Progenitor cell of endocrine pancreas (in vitro differentiated cells): Measurements from ENCODE around the gene TFE3. TPM values are rescaled to one million over a fixed set of nuclear protein-coding genes. Genes with fewer than 3 reads are reported as not detected.

Experiments
- DNase-seq: peaks from one replicate; pipeline ENCODE4 v3.0.0; 2021; ENCODE audit warnings: low spot score; ENCODE audit not compliant: unreplicated experiment
- H3K27ac Mint-ChIP-seq: 2 replicates; pipeline ENCODE4 v1.8.0; 2021; ENCODE audit warnings: mild to moderate bottlenecking, moderate library complexity, mixed read lengths
- H3K27me3 Mint-ChIP-seq: 2 replicates; pipeline ENCODE4 v1.8.0; 2021; ENCODE audit warnings: mixed read lengths
- H3K36me3 Mint-ChIP-seq: 2 replicates; pipeline ENCODE4 v1.8.0; 2022; ENCODE audit warnings: mixed read lengths; ENCODE audit not compliant: insufficient read depth
- H3K4me1 Mint-ChIP-seq: 2 replicates; pipeline ENCODE4 v1.8.0; 2021; ENCODE audit warnings: low read depth, mixed read lengths
- H3K4me3 Mint-ChIP-seq: 2 replicates; pipeline ENCODE4 v1.8.0; 2021; ENCODE audit warnings: low read depth, mild to moderate bottlenecking, moderate library complexity, mixed read lengths
- H3K9me3 Mint-ChIP-seq: 2 replicates; pipeline ENCODE4 v1.8.0; 2021; ENCODE audit warnings: low read depth, mixed read lengths
- CTCF ChIP-seq: fragments of 200-600 bp; sonication (generic); IDR thresholded peaks from one replicate; pipeline ENCODE4 v1.5.0; 2021; ENCODE audit warnings: antibody characterized with exemption, mild to moderate bottlenecking; ENCODE audit not compliant: unreplicated experiment
- total RNA-seq: library from RNA; stranded (reverse); gene quantifications from 2 replicates; pipeline ENCODE4 v1.2.1, GENCODE V29; 2021

The TFE3 gene
- total RNA-seq, 1 donor from 2014 or later = 39.7 TPM

- Mint-ChIP-seq H3K27me3 (no peaks in the 10 kb centered on the region), H3K4me1 (peaks cover 18% of the 10 kb centered on the region), H3K9me3 (peaks cover 5% of the 10 kb centered on the region), H3K36me3 (no peaks in the 10 kb centered on the region), H3K4me3 (peak overlapping the region; percentile 87), H3K27ac (peak overlapping the region; percentile 42)
- no peak for DNase-seq
- TF ChIP-seq CTCF = no peak
Measured at GRCh38 chrX:49043987-49044281, 777 bp upstream of the TFE3 start.

- peaks cover 11% of the 10 kb centered on the region for H3K9me3 Mint-ChIP-seq
- peak overlapping the region; percentile 97 for H3K27ac Mint-ChIP-seq
- H3K36me3 Mint-ChIP-seq = peaks cover 8% of the 10 kb centered on the region
- no peaks in the 10 kb centered on the region for H3K27me3 Mint-ChIP-seq
- no peak for DNase-seq
- peak overlapping the region; percentile 87 for H3K4me3 Mint-ChIP-seq
- TF ChIP-seq CTCF = no peak
- peaks cover 18% of the 10 kb centered on the region for H3K4me1 Mint-ChIP-seq
Measured at GRCh38 chrX:49042581-49043219, 457 bp downstream of the TFE3 start.

GRCh38 chrX:49041744-49042580 lies 1.2 kb downstream of the TFE3 start:
- H3K27me3 Mint-ChIP-seq = no peaks in the 10 kb centered on the region
- H3K36me3 Mint-ChIP-seq = peaks cover 9% of the 10 kb centered on the region

GRCh38 chrX:49040376-49040955 lies 2.7 kb downstream of the TFE3 start:
- no peaks in the 10 kb centered on the region for H3K27me3 Mint-ChIP-seq

More at GRCh38 chrX:49041744-49042580, 1.2 kb downstream of the TFE3 start:
- no peak for DNase-seq
- Mint-ChIP-seq H3K4me3 (peak overlapping the region; percentile 87), H3K9me3 (peaks cover 7% of the 10 kb centered on the region), H3K27ac (peak overlapping the region; percentile 97), H3K4me1 (peaks cover 18% of the 10 kb centered on the region)
- TF ChIP-seq CTCF = no peak

More at GRCh38 chrX:49040376-49040955, 2.7 kb downstream of the TFE3 start:
- peak overlapping the region; percentile 87 for H3K4me3 Mint-ChIP-seq
- H3K27ac Mint-ChIP-seq = peak overlapping the region; percentile 97
- peaks cover 9% of the 10 kb centered on the region for H3K36me3 Mint-ChIP-seq
- no peak for DNase-seq
- H3K4me1 Mint-ChIP-seq = peaks cover 18% of the 10 kb centered on the region
- TF ChIP-seq CTCF = no peak
- H3K9me3 Mint-ChIP-seq = peaks cover 7% of the 10 kb centered on the region
